Measurements from ENCODE around the gene MAP10. TPM values are rescaled to one million over a fixed set of nuclear protein-coding genes. Genes with fewer than 3 reads are reported as not detected.

MAP10 gene
- total RNA-seq, 1 experiment from 2014 or later, result 2.7 TPM

DNA sequence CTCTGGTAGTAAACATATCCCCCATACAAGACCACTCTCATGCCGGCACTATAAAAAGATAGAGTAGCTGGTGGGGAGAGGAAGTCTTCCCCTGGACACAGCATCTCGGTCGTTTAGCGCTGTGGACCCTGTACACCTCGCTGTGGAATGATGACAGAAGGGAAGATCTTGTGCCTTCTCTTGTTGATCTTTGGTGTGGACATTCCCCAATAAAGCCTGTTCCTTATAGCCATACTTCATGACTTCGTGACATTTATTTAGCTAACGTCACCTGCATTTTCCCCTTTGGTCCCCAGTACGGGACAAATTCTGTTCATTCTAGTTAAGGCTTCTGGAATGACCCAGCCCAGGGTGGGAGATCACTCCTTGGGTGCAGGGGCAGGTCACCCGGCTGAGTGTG is 24.9 kb upstream of the MAP10 start:
- no peaks in the 10 kb centered on the region for H3K4me1 Mint-ChIP-seq
- CTCF ChIA-PET, result no interaction called here

DNA sequence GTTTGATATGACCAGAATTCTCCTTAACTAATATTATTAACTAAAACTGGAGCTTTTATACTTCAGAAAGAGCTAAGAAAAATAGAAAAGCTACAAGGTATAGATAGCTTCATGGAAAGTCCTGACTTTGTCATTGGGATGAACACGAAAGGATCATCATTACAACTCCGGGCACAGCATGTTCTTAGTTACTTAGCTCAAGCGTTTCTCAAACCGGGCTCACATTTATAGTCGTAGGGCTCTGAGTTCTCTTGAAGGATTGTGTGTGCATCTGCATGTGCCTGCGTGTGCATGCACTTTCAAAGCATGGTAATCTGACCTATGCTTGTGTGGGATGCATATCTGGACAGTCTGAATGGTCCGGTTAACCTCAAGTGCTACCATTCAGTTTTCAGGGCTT is 20.4 kb upstream of the MAP10 start:
- CTCF ChIA-PET, result no interaction called here
- POLR2A ChIA-PET, result no interaction called here
- no peak for ATAC-seq
- Mint-ChIP-seq H3K27me3 (ENCODE audit: low read depth) (peaks cover 7% of the 10 kb centered on the region; the same call in 1 of the 2 replicates), H3K4me3 (no peak overlapping the region), H3K27ac (no peak overlapping the region), H3K36me3 (no peaks in the 10 kb centered on the region), H3K9me3 (0 out of 2 replicates have a peak, but pooled peaks cover 3% of the 10 kb centered on the region), H3K4me1 (0 out of 2 replicates have a peak, but pooled peaks cover 3% of the 10 kb centered on the region)
- TF ChIP-seq ATF3 (CRISPR knock-in tag; conservative IDR thresholded peaks at IDR 0.05), result no peak
- no peak for TF ChIP-seq CBFB (CRISPR knock-in tag; IDR thresholded peaks at IDR 0.05; ENCODE audit: low read depth)
- no peak for TF ChIP-seq ARID4B (CRISPR knock-in tag; IDR thresholded peaks at IDR 0.05; ENCODE audit: borderline replicate concordance)
- no peak for TF ChIP-seq ATF2 (CRISPR knock-in tag; IDR thresholded peaks at IDR 0.05; ENCODE audit: borderline replicate concordance, low read depth)
- TF ChIP-seq NR2C2 (CRISPR knock-in tag; IDR thresholded peaks at IDR 0.05), result no peak
- TF ChIP-seq TCF7 (CRISPR knock-in tag; IDR thresholded peaks at IDR 0.05; ENCODE audit: low read depth), result no peak
- no peak for TF ChIP-seq MXD4 (CRISPR knock-in tag; IDR thresholded peaks at IDR 0.05; ENCODE audit: borderline replicate concordance)
- no peak for TF ChIP-seq PRDM15 (CRISPR knock-in tag; IDR thresholded peaks at IDR 0.05)
- no peak for TF ChIP-seq SP1 (CRISPR knock-in tag; conservative IDR thresholded peaks at IDR 0.05)
- DNase-seq (ENCODE audit: low spot score), result no peak

More for the DNA sequence above, 24.9 kb upstream of the MAP10 start:
- no peak overlapping the region for H3K4me3 Mint-ChIP-seq
- H3K27me3 Mint-ChIP-seq (ENCODE audit: low read depth), result no peaks in the 10 kb centered on the region; the same call in 1 of the 2 replicates
- POLR2A ChIA-PET, result no interaction called here
- ATAC-seq (no peak), DNase-seq (ENCODE audit: low spot score) (no peak)
- H3K27ac Mint-ChIP-seq, result no peak overlapping the region
- H3K36me3 Mint-ChIP-seq, result no peaks in the 10 kb centered on the region
- 0 out of 2 replicates have a peak, but pooled peaks cover 3% of the 10 kb centered on the region for H3K9me3 Mint-ChIP-seq
- no peak for TF ChIP-seq SP1 (CRISPR knock-in tag; conservative IDR thresholded peaks at IDR 0.05)
- TF ChIP-seq ZNF396 (CRISPR knock-in tag; IDR thresholded peaks at IDR 0.05; ENCODE audit: borderline replicate concordance), result no peak
- no peak for TF ChIP-seq ZNF317 (CRISPR knock-in tag; IDR thresholded peaks at IDR 0.05; ENCODE audit: borderline replicate concordance, low read depth)
- no peak for TF ChIP-seq ESRRA (CRISPR knock-in tag; IDR thresholded peaks at IDR 0.05; ENCODE audit: borderline replicate concordance)
- no peak for TF ChIP-seq SOX15 (CRISPR knock-in tag; IDR thresholded peaks at IDR 0.05)
- TF ChIP-seq TEAD4 (CRISPR knock-in tag; IDR thresholded peaks at IDR 0.05), result no peak
- TF ChIP-seq, protein P1, sequence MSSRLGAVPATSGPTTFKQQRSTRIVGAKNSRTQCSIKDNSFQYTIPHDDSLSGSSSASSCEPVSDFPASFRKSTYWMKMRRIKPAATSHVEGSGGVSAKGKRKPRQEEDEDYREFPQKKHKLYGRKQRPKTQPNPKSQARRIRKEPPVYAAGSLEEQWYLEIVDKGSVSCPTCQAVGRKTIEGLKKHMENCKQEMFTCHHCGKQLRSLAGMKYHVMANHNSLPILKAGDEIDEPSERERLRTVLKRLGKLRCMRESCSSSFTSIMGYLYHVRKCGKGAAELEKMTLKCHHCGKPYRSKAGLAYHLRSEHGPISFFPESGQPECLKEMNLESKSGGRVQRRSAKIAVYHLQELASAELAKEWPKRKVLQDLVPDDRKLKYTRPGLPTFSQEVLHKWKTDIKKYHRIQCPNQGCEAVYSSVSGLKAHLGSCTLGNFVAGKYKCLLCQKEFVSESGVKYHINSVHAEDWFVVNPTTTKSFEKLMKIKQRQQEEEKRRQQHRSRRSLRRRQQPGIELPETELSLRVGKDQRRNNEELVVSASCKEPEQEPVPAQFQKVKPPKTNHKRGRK (CRISPR knock-in tag; IDR thresholded peaks at IDR 0.05; ENCODE audit: borderline replicate concordance), result no peak
- TF ChIP-seq, protein P2, sequence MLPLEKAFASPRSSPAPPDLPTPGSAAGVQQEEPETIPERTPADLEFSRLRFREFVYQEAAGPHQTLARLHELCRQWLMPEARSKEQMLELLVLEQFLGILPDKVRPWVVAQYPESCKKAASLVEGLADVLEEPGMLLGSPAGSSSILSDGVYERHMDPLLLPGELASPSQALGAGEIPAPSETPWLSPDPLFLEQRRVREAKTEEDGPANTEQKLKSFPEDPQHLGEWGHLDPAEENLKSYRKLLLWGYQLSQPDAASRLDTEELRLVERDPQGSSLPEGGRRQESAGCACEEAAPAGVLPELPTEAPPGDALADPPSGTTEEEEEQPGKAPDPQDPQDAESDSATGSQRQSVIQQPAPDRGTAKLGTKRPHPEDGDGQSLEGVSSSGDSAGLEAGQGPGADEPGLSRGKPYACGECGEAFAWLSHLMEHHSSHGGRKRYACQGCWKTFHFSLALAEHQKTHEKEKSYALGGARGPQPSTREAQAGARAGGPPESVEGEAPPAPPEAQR (CRISPR knock-in tag; IDR thresholded peaks at IDR 0.05), result no peak
- TF ChIP-seq, protein P3, sequence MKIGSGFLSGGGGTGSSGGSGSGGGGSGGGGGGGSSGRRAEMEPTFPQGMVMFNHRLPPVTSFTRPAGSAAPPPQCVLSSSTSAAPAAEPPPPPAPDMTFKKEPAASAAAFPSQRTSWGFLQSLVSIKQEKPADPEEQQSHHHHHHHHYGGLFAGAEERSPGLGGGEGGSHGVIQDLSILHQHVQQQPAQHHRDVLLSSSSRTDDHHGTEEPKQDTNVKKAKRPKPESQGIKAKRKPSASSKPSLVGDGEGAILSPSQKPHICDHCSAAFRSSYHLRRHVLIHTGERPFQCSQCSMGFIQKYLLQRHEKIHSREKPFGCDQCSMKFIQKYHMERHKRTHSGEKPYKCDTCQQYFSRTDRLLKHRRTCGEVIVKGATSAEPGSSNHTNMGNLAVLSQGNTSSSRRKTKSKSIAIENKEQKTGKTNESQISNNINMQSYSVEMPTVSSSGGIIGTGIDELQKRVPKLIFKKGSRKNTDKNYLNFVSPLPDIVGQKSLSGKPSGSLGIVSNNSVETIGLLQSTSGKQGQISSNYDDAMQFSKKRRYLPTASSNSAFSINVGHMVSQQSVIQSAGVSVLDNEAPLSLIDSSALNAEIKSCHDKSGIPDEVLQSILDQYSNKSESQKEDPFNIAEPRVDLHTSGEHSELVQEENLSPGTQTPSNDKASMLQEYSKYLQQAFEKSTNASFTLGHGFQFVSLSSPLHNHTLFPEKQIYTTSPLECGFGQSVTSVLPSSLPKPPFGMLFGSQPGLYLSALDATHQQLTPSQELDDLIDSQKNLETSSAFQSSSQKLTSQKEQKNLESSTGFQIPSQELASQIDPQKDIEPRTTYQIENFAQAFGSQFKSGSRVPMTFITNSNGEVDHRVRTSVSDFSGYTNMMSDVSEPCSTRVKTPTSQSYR (CRISPR knock-in tag; IDR thresholded peaks at IDR 0.05), result no peak

Data from WTC11 (cell line).